Retinal pigment epithelial cell (primary cell): ENCODE results near the gene SESN2.

Source experiments
- DNase-seq: peaks from one replicate; pipeline ENCODE4 v3.0.0-alpha.2; 2010; ENCODE audit warnings: low read depth
- H3K4me3 ChIP-seq: 2 replicates; pipeline ENCODE4 v1.5.1; 2011; ENCODE audit warnings: mild to moderate bottlenecking, low read length, control low read depth, moderate library complexity
- TF ChIP-seq, protein P1 (sequence below): conservative IDR thresholded peaks from 2 replicates; pipeline ENCODE4 v1.5.1; 2011; ENCODE audit warnings: low read depth, low read length, control low read depth, inconsistent platforms

Gene SESN2

DNA sequence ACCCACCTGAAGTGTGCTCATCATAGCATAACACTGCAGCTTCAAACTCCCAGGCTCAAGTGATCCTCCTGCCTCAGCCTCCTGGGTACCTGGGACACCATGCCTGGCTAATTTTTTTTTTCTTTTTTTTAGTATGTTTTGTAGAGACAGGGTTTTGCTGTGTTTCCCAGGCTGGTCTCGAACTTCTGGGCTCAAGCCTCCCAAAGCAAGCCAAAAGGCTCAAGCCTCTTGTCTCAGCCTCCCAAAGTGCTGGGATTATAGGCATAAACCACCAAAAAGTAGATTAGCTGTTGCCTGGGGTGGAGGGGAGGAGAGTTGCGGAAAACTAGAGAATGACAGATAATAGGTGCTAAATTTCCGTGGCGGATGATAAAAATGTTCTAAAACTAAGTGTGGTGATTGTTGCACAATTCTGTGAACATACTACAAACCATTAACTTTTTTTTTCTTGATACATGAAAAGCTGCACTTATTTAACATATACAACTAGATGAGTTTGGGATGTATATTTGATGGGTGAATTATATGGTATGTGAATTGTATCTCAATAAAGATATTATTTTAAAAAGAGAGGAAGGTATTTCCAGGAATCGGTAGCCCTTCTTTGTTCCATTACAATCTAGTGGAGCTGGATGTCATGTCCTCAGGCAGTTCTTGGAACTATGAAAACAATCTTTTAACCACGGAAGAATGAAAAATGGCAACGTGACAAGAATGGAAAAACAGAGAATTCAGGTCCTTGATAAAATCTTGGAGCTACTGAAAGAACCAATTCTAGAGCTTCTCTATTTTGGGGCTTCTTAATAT is 42.3 kb downstream of the SESN2 start:
- DNase-seq, result no peak
- TF ChIP-seq, protein P1, sequence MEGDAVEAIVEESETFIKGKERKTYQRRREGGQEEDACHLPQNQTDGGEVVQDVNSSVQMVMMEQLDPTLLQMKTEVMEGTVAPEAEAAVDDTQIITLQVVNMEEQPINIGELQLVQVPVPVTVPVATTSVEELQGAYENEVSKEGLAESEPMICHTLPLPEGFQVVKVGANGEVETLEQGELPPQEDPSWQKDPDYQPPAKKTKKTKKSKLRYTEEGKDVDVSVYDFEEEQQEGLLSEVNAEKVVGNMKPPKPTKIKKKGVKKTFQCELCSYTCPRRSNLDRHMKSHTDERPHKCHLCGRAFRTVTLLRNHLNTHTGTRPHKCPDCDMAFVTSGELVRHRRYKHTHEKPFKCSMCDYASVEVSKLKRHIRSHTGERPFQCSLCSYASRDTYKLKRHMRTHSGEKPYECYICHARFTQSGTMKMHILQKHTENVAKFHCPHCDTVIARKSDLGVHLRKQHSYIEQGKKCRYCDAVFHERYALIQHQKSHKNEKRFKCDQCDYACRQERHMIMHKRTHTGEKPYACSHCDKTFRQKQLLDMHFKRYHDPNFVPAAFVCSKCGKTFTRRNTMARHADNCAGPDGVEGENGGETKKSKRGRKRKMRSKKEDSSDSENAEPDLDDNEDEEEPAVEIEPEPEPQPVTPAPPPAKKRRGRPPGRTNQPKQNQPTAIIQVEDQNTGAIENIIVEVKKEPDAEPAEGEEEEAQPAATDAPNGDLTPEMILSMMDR, result no peak
- no peak overlapping the region for H3K4me3 ChIP-seq

DNA sequence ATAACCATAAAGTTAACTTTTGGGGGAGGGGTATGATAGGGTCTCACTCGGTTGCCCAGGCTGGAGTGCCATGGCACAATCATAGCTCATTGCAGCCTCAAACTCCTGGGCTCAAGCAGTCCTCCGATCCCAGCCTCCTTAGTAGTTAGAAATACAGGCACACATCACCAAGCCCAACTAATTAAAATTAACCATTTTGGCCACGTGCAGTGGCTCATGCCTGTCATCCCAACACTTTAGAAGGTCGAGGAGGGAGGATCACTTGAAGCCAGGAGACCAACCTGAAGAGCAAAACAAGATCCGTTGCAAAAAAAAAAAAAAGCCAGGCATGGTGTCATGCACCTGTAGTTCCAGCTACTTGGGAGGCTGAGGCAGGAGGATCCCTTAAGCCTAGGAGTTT is 42.9 kb downstream of the SESN2 start:
- no peak overlapping the region for H3K4me3 ChIP-seq
- TF ChIP-seq, protein P1, result no peak
- no peak for DNase-seq

DNA sequence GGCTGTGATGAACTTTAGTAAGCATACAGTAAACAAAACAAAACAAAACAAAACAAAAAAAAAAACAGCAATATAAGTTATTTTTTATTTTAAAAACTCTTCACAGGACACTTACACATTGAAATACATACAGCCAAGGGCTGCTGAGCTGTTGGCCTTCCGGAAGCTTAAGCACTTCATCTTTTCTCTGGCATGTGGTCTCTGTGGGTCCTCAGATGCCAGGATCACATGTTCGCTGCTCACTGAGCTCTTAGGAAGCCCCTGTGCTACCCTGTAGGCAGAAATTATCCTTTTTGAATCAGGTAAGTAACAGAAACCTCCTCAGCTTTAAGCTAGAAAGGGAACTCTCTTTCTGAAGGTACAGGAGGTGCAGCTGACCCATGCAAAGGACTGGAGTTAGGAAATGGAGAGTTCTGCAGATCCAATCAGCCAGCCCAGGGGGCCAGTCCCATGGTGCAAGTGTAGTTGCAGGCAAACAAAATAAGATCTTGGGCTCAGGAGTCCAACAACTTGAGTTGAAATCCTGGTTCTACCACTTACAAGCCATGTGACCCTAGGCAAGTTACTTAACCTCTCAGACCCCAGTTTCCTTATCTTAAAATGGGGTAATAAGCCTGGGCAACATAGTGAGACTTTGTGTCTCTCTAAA is 47.1 kb downstream of the SESN2 start:
- TF ChIP-seq, protein P1, result no peak
- no peak for DNase-seq

DNA sequence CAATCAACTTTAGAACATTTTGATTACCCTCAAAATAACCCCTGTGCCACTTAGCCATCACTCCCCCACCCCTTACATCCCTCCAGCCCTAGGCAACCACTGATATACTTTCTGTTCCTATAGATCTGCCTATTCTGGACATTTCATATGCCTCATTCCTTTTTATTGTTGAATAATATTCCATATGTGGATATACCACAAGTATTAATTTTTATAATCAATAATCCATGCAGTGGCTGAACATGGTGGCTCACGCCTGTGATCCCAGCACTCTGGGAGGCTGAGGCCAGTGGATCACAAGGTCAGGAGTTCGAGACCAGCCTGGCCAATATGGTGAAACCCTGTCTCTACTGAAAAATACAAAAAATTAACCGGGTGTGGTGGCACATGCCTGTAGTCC is 49.4 kb downstream of the SESN2 start:
- no peak overlapping the region for H3K4me3 ChIP-seq
- DNase-seq, result no peak
- TF ChIP-seq, protein P1, result no peak

More for the DNA sequence above, 47.1 kb downstream of the SESN2 start:
- no peak overlapping the region for H3K4me3 ChIP-seq

DNA sequence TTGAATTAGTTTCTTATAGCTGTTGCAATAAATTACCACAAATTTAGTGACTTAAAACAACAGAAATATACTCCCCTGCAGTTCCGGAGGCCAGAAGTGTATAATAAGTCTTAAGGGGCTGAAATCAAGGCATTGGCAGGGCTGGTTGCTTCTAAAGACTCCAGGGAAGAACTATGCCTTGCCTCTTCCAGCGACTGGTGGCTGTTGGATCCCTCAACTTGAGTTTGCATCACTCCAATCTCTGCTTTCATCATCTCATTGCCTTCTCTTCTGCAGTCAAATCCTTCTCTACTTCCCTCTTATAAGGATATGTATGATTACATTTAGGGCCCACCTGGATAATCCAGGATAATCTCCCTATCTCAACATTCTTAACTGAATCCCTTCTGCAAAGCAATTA is 50.4 kb downstream of the SESN2 start:
- no peak for DNase-seq
- no peak overlapping the region for H3K4me3 ChIP-seq

DNA sequence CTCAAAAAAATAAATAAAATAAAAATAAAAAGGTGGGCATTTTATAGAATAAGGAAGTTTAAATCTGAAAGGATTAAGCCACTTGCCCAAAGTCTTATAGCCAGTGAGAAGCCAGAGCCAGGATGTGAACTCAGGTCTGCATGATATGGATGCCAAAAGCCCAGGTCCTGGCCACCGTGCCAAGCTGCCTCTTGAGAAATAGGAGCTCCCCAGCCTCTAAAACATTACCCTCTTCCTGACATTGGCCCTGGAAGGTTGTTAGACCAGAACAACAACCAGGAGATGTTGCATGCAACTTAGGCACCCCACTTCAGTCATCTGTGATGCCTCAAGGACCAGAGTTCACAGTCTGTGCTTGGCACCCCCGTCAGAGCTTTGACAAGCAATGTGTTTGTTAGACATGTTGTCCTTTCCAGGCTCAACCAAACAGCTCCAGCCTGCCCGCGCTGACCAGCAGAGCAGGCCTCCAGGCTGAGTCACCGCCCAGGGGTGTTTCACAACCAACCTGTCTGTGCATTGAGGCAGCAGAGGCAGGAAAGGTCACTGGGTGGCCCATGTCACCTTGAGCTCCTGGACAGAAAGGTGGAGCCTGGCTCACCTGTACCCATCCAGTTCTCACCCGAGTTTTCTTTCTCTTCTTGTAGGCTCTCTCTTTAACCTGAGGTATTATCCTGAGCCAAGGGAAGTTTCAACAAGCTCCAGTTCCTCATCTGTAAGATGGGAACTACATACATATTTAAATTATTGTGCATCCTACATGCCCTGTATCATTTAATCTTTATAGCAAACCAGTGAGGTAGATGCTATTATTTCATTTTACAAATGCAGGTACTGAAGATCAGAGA is 54.6 kb downstream of the SESN2 start:
- DNase-seq, result peak; percentile 18
- TF ChIP-seq, protein P1, result no peak
- H3K4me3 ChIP-seq, result no peak overlapping the region

More for the DNA sequence above, 50.4 kb downstream of the SESN2 start:
- TF ChIP-seq, protein P1, result no peak
